SH-SY5Y (cell line): ENCODE data around the gene TMEM203.

Experiments used
- GATA2 ChIP-seq: IDR thresholded peaks from 2 replicates; pipeline ENCODE4 v1.6.1; 2011; ENCODE audit warnings: mild to moderate bottlenecking, low read depth, low read length
- GATA3 ChIP-seq: IDR thresholded peaks from 2 replicates; pipeline ENCODE4 v1.6.1; 2011; ENCODE audit warnings: low read depth, mild to moderate bottlenecking, low read length, moderate library complexity

- no peak for TF ChIP-seq GATA2
- no peak for TF ChIP-seq GATA3
These were observed 15.7 kb upstream of the TMEM203 start for GRCh38 chr9:137221095-137221505.
